Measurements from ENCODE around the gene DCUN1D2.

DCUN1D2 gene

GRCh38 chr13:113408562-113408961 lies 81.9 kb downstream of the DCUN1D2 start:
- no peaks in the 10 kb centered on the region for H3K9me3 ChIP-seq (replicated peaks; ENCODE audit: insufficient read depth, low read length)
- no peaks in the 10 kb centered on the region for H3F3A ChIP-seq (ENCODE audit: insufficient read depth, low read length)
- H3K4me1 ChIP-seq (ENCODE audit: low read length), result no peaks in the 10 kb centered on the region
- no peaks in the 10 kb centered on the region for H3K9me2 ChIP-seq (replicated peaks; ENCODE audit: insufficient read depth, low read length)
- no peaks in the 10 kb centered on the region for H3K36me3 ChIP-seq (replicated peaks; ENCODE audit: insufficient read depth, low read length)
- H2AFZ ChIP-seq (ENCODE audit: low read length), result no peak overlapping the region
- TF ChIP-seq EZH2 (optimal IDR thresholded peaks at IDR 0.05; ENCODE audit: low read depth, low read length), result no peak
- TF ChIP-seq CTCF (IDR thresholded peaks at IDR 0.05; ENCODE audit: low read length), result no peak
- no peak for TF ChIP-seq EZH2phosphoT487 (IDR thresholded peaks at IDR 0.05; ENCODE audit: low read length)
- H3K4me2 ChIP-seq (ENCODE audit: low read depth, low read length), result no peak overlapping the region
- H3K9ac ChIP-seq (ENCODE audit: low read length), result no peak overlapping the region
- H4K20me1 ChIP-seq (ENCODE audit: insufficient read depth, low read length), result no peaks in the 10 kb centered on the region
- no peak overlapping the region for H3K4me3 ChIP-seq (ENCODE audit: low read length)
- no peak overlapping the region for H3K27ac ChIP-seq (ENCODE audit: low read length)
- H3K27me3 ChIP-seq (replicated peaks; ENCODE audit: insufficient read depth, low read length), result peaks cover 85% of the 10 kb centered on the region
- no peak for DNase-seq
- no peaks in the 10 kb centered on the region for H3K79me2 ChIP-seq (ENCODE audit: low read length)

GRCh38 chr13:113407531-113408393 lies 82.7 kb downstream of the DCUN1D2 start:
- Histone ChIP-seq H3K4me1 (ENCODE audit: low read length) (no peaks in the 10 kb centered on the region), H3K4me2 (ENCODE audit: low read depth, low read length) (no peak overlapping the region), H4K20me1 (ENCODE audit: insufficient read depth, low read length) (no peaks in the 10 kb centered on the region), H3K27ac (ENCODE audit: low read length) (no peak overlapping the region), H3K9ac (ENCODE audit: low read length) (no peak overlapping the region), H3K9me3 (replicated peaks; ENCODE audit: insufficient read depth, low read length) (no peaks in the 10 kb centered on the region), H3F3A (ENCODE audit: insufficient read depth, low read length) (no peaks in the 10 kb centered on the region), H3K36me3 (replicated peaks; ENCODE audit: insufficient read depth, low read length) (no peaks in the 10 kb centered on the region), H3K4me3 (ENCODE audit: low read length) (no peak overlapping the region), H3K79me2 (ENCODE audit: low read length) (no peaks in the 10 kb centered on the region), H2AFZ (ENCODE audit: low read length) (no peak overlapping the region), H3K9me2 (replicated peaks; ENCODE audit: insufficient read depth, low read length) (no peaks in the 10 kb centered on the region), H3K27me3 (replicated peaks; ENCODE audit: insufficient read depth, low read length) (peaks cover 93% of the 10 kb centered on the region)
- DNase-seq, result no peak
- TF ChIP-seq CTCF (IDR thresholded peaks at IDR 0.05; ENCODE audit: low read length) (no peak), EZH2 (optimal IDR thresholded peaks at IDR 0.05; ENCODE audit: low read depth, low read length) (no peak), EZH2phosphoT487 (IDR thresholded peaks at IDR 0.05; ENCODE audit: low read length) (no peak)

- Histone ChIP-seq H3K4me2 (ENCODE audit: low read depth, low read length) (no peak overlapping the region), H3K9ac (ENCODE audit: low read length) (no peak overlapping the region), H3F3A (ENCODE audit: insufficient read depth, low read length) (no peaks in the 10 kb centered on the region), H3K79me2 (ENCODE audit: low read length) (no peaks in the 10 kb centered on the region), H3K27me3 (replicated peaks; ENCODE audit: insufficient read depth, low read length) (peaks cover 99% of the 10 kb centered on the region), H3K36me3 (replicated peaks; ENCODE audit: insufficient read depth, low read length) (no peaks in the 10 kb centered on the region), H4K20me1 (ENCODE audit: insufficient read depth, low read length) (no peaks in the 10 kb centered on the region), H3K4me3 (ENCODE audit: low read length) (no peak overlapping the region), H3K4me1 (ENCODE audit: low read length) (no peaks in the 10 kb centered on the region), H2AFZ (ENCODE audit: low read length) (no peak overlapping the region), H3K9me2 (replicated peaks; ENCODE audit: insufficient read depth, low read length) (no peaks in the 10 kb centered on the region), H3K9me3 (replicated peaks; ENCODE audit: insufficient read depth, low read length) (no peaks in the 10 kb centered on the region), H3K27ac (ENCODE audit: low read length) (no peak overlapping the region)
- TF ChIP-seq CTCF (IDR thresholded peaks at IDR 0.05; ENCODE audit: low read length) (no peak), EZH2 (optimal IDR thresholded peaks at IDR 0.05; ENCODE audit: low read depth, low read length) (no peak), EZH2phosphoT487 (IDR thresholded peaks at IDR 0.05; ENCODE audit: low read length) (no peak)
- no peak for DNase-seq
Measured at GRCh38 chr13:113407103-113407530, 83.4 kb downstream of the DCUN1D2 start.
